H1 (cell line): ENCODE measurements around the gene MYLK. TPM values are rescaled to one million over a fixed set of nuclear protein-coding genes. Genes with fewer than 3 reads are reported as not detected.

Source experiments
- CBX5 ChIP-seq: fragments of 300-800, 300-1000 bp; sonication (generic); IDR thresholded peaks from 2 replicates; pipeline ENCODE4 v1.7.1; 2016; ENCODE audit warnings: antibody characterized with exemption, low read length, low read depth
- CHD2 ChIP-seq: IDR thresholded peaks from 2 replicates; pipeline ENCODE4 v1.6.1; 2012; ENCODE audit warnings: low read length, improper control_type of control experiment
- CREB1 ChIP-seq: IDR thresholded peaks from 2 replicates; pipeline ENCODE4 v1.6.1; 2012; ENCODE audit warnings: inconsistent platforms
- EGR1 ChIP-seq: IDR thresholded peaks from 2 replicates; pipeline ENCODE4 v1.6.1; 2011; ENCODE audit warnings: low read depth, low read length, borderline replicate concordance
- EP300 ChIP-seq, 2 experiments: IDR thresholded peaks; 1 replicate in 1 of 2; 2 replicates in 1 of 2; pipeline ENCODE4 v1.6.1; 2011 to 2012; ENCODE audit warnings: low read depth in 2 of 2, low read length in 2 of 2, mild to moderate bottlenecking in 2 of 2, borderline replicate concordance in 1 of 2, inconsistent platforms in 1 of 2, moderate library complexity in 1 of 2
- GABPA ChIP-seq: IDR thresholded peaks from 2 replicates; pipeline ENCODE4 v1.6.1; 2011; ENCODE audit warnings: mild to moderate bottlenecking, low read length, moderate library complexity, borderline replicate concordance; ENCODE audit not compliant: insufficient read depth
- JUND ChIP-seq: IDR thresholded peaks from 2 replicates; pipeline ENCODE4 v1.6.1; 2011; ENCODE audit warnings: mild to moderate bottlenecking, improper control_type of control experiment, low read length
- KDM1A ChIP-seq: fragments of 200-600, 300-600 bp; sonication (generic); IDR thresholded peaks from 2 replicates; pipeline ENCODE4 v1.7.1; 2016; ENCODE audit warnings: mild to moderate bottlenecking, low read length, borderline replicate concordance
- KDM5A ChIP-seq: fragments of 200-600 bp; IDR thresholded peaks from 2 replicates; pipeline ENCODE4 v1.7.1; 2012; ENCODE audit warnings: mild to moderate bottlenecking, low read length, inconsistent platforms, mixed read lengths
- NANOG ChIP-seq: IDR thresholded peaks from 2 replicates; pipeline ENCODE4 v1.6.1; 2011; ENCODE audit warnings: low read length, low read depth, mild to moderate bottlenecking, inconsistent platforms; ENCODE audit not compliant: insufficient read depth, poor library complexity, severe bottlenecking
- NRF1 ChIP-seq: IDR thresholded peaks from 2 replicates; pipeline ENCODE4 v1.6.1; 2011; ENCODE audit warnings: mild to moderate bottlenecking, low read depth, low read length, improper control_type of control experiment
- PHF8 ChIP-seq: fragments of 200-600 bp; sonication (generic); conservative IDR thresholded peaks from 2 replicates; pipeline ENCODE4 v1.7.1; 2012; ENCODE audit warnings: low read depth, mild to moderate bottlenecking, inconsistent platforms, low read length, moderate library complexity
- RBBP5 ChIP-seq: IDR thresholded peaks from 2 replicates; pipeline ENCODE4 v1.7.1; 2012; ENCODE audit warnings: low read depth, mild to moderate bottlenecking, inconsistent platforms, low read length, moderate library complexity, borderline replicate concordance
- SP2 ChIP-seq: IDR thresholded peaks from 2 replicates; pipeline ENCODE4 v1.6.1; 2012; ENCODE audit warnings: mild to moderate bottlenecking, low read length, inconsistent platforms
- TAF1 ChIP-seq: IDR thresholded peaks from 2 replicates; pipeline ENCODE4 v1.6.1; 2011; ENCODE audit warnings: mild to moderate bottlenecking, low read depth, low read length
- TAF7 ChIP-seq: optimal IDR thresholded peaks from 2 replicates; pipeline ENCODE3; 2011; ENCODE audit warnings: low read depth, mild to moderate bottlenecking, inconsistent platforms, low read length, moderate library complexity, borderline replicate concordance
- YY1 ChIP-seq: IDR thresholded peaks from 2 replicates; pipeline ENCODE4 v1.6.1; 2011; ENCODE audit warnings: low read depth, mild to moderate bottlenecking, low read length
- polyA plus RNA-seq, 7 experiments: library from polyadenylated mRNA; depleted of rRNA in 3 of 7; stranded (reverse) in 5 of 7; unstranded in 2 of 7; fragments of >200 nt in 5 of 7; fragments of 200-250 nt in 2 of 7; gene quantifications; 1 replicate in 5 of 7; 2 replicates in 1 of 7; 4 replicates in 1 of 7; pipeline versions ENCODE4 v1.2.1 to v1.2.3, GENCODE V29; 2011 to 2013; ENCODE audit warnings: missing spikeins in 2 of 7, mixed read lengths in 2 of 7
- total RNA-seq: library from RNA; stranded (reverse); fragmentation: NEBNext Ultra II Directional; extraction: Animal tissue kit (Norgen Biotek cat#: 25700); gene quantifications from 2 replicates; pipeline ENCODE4 v1.2.1, GENCODE V29; 2021
- TF ChIP-seq, protein P1 (sequence below): IDR thresholded peaks from 2 replicates; pipeline ENCODE4 v1.6.1; 2012; ENCODE audit warnings: inconsistent platforms
- TF ChIP-seq, protein P2 (sequence below), 3 experiments: IDR thresholded peaks; 1 replicate in 2 of 3; 2 replicates in 1 of 3; pipeline versions ENCODE4 v1.5.1 to v1.6.1; 2011; ENCODE audit warnings: low read length in 3 of 3, mild to moderate bottlenecking in 3 of 3, inconsistent platforms in 2 of 3, low read depth in 1 of 3, moderate library complexity in 1 of 3; ENCODE audit not compliant: insufficient read depth in 1 of 3; ENCODE audit errors: control extremely low read depth in 1 of 3
- TF ChIP-seq, protein P3 (sequence below): IDR thresholded peaks from 2 replicates; pipeline ENCODE4 v1.6.1; 2011; ENCODE audit warnings: low read length, improper control_type of control experiment

MYLK gene
- total and polyA plus RNA-seq, 2 of the 8 experiments (the other 6 are each of a cell fraction or from before 2014, with no cell fraction given): 11.6 to 21.3 TPM

GRCh38 chr3:123642182-123642956 lies 241.8 kb downstream of the MYLK start (continued):
- no peak for TF ChIP-seq GABPA
- peak; percentile 72 for TF ChIP-seq YY1
- no peak for TF ChIP-seq EGR1
- TF ChIP-seq SP2: no peak
- TF ChIP-seq, protein P1, sequence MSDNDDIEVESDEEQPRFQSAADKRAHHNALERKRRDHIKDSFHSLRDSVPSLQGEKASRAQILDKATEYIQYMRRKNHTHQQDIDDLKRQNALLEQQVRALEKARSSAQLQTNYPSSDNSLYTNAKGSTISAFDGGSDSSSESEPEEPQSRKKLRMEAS: peak; percentile 93
- peak; percentile 48 for TF ChIP-seq TAF7
- TF ChIP-seq, protein P2, sequence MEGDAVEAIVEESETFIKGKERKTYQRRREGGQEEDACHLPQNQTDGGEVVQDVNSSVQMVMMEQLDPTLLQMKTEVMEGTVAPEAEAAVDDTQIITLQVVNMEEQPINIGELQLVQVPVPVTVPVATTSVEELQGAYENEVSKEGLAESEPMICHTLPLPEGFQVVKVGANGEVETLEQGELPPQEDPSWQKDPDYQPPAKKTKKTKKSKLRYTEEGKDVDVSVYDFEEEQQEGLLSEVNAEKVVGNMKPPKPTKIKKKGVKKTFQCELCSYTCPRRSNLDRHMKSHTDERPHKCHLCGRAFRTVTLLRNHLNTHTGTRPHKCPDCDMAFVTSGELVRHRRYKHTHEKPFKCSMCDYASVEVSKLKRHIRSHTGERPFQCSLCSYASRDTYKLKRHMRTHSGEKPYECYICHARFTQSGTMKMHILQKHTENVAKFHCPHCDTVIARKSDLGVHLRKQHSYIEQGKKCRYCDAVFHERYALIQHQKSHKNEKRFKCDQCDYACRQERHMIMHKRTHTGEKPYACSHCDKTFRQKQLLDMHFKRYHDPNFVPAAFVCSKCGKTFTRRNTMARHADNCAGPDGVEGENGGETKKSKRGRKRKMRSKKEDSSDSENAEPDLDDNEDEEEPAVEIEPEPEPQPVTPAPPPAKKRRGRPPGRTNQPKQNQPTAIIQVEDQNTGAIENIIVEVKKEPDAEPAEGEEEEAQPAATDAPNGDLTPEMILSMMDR (IDR thresholded peaks at IDR 0.05; ENCODE audit: control extremely low read depth in 1 of 3, insufficient read depth in 1 of 3, low read depth in 1 of 3, low read length in 3 of 3): peak; percentile 62 to 98 (median 97)
- TF ChIP-seq NRF1: no peak
- no peak for TF ChIP-seq PHF8
- TF ChIP-seq EP300 (IDR thresholded peaks at IDR 0.05; ENCODE audit: borderline replicate concordance in 1 of 2, low read depth in 2 of 2, low read length in 2 of 2): 0 out of 3 replicates have a peak, but pooled peaks of 1 of the 2 experiments have one; percentile 35
- TF ChIP-seq RBBP5: no peak
- no peak for TF ChIP-seq CBX5
- no peak for TF ChIP-seq TAF1
- no peak for TF ChIP-seq CHD2
- peak; percentile 93 for TF ChIP-seq KDM1A
- no peak for TF ChIP-seq KDM5A
- TF ChIP-seq, protein P3, sequence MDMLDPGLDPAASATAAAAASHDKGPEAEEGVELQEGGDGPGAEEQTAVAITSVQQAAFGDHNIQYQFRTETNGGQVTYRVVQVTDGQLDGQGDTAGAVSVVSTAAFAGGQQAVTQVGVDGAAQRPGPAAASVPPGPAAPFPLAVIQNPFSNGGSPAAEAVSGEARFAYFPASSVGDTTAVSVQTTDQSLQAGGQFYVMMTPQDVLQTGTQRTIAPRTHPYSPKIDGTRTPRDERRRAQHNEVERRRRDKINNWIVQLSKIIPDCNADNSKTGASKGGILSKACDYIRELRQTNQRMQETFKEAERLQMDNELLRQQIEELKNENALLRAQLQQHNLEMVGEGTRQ: peak; percentile 86
- TF ChIP-seq CREB1: peak; percentile 28; the same call in 1 of the 2 replicates
- TF ChIP-seq NANOG: no peak
- 0 out of 2 replicates have a peak, but pooled peaks have one; percentile 20 for TF ChIP-seq JUND
